ENCODE data around the gene DGKD.

DGKD gene

GRCh38 chr2:233476651-233477547 lies 122.6 kb downstream of the DGKD start:
- DNase-seq (ENCODE audit: low read depth, low spot score) = no peak

- DNase-seq (ENCODE audit: low read depth, low spot score) = no peak
Observed at GRCh38 chr2:233477548-233478433, 123.5 kb downstream of the DGKD start.

GRCh38 chr2:233479616-233480489 lies 125.6 kb downstream of the DGKD start:
- DNase-seq (ENCODE audit: low read depth, low spot score) = no peak

- DNase-seq (ENCODE audit: low read depth, low spot score) = no peak
Observed at GRCh38 chr2:233480490-233481202, 126.4 kb downstream of the DGKD start.

- DNase-seq (ENCODE audit: low read depth, low spot score) = no peak
Observed at GRCh38 chr2:233481368-233482142, 127.3 kb downstream of the DGKD start.

- no peak for DNase-seq (ENCODE audit: low read depth, low spot score)
Observed at GRCh38 chr2:233482616-233483015, 128.3 kb downstream of the DGKD start.

GRCh38 chr2:233485726-233486125 lies 131.4 kb downstream of the DGKD start:
- DNase-seq (ENCODE audit: low read depth, low spot score) = no peak

- no peak for DNase-seq (ENCODE audit: low read depth, low spot score)
Observed at GRCh38 chr2:233486357-233486756, 132.1 kb downstream of the DGKD start.

GRCh38 chr2:233486778-233487552 lies 132.7 kb downstream of the DGKD start:
- DNase-seq (ENCODE audit: low read depth, low spot score) = no peak

GRCh38 chr2:233487748-233488345 lies 133.6 kb downstream of the DGKD start:
- DNase-seq (ENCODE audit: low read depth, low spot score) = no peak

GRCh38 chr2:233489143-233489542 lies 134.8 kb downstream of the DGKD start:
- DNase-seq (ENCODE audit: low read depth, low spot score) = no peak

GRCh38 chr2:233489666-233490065 lies 135.4 kb downstream of the DGKD start:
- DNase-seq (ENCODE audit: low read depth, low spot score) = no peak

GRCh38 chr2:233490831-233491230 lies 136.5 kb downstream of the DGKD start:
- no peak for DNase-seq (ENCODE audit: low read depth, low spot score)

- no peak for DNase-seq (ENCODE audit: low read depth, low spot score)
Observed at GRCh38 chr2:233491326-233491725, 137.0 kb downstream of the DGKD start.

- DNase-seq (ENCODE audit: low read depth, low spot score) = no peak
Observed at GRCh38 chr2:233492078-233492477, 137.8 kb downstream of the DGKD start.

GRCh38 chr2:233492751-233493150 lies 138.5 kb downstream of the DGKD start:
- no peak for DNase-seq (ENCODE audit: low read depth, low spot score)

- DNase-seq (ENCODE audit: low read depth, low spot score) = no peak
Observed at GRCh38 chr2:233495503-233496496, 141.5 kb downstream of the DGKD start.

GRCh38 chr2:233497692-233498091 lies 143.4 kb downstream of the DGKD start:
- no peak for DNase-seq (ENCODE audit: low read depth, low spot score)
